ENCODE measurements around the gene RPLP1.

Gene RPLP1

GRCh38 chr15:69434679-69435078 lies 17.9 kb upstream of the RPLP1 start:
- no peaks in the 10 kb centered on the region for H3K27me3 ChIP-seq (ENCODE audit: insufficient read depth, poor library complexity, severe bottlenecking)
- no peak for TF ChIP-seq SPI1 (IDR thresholded peaks at IDR 0.05; ENCODE audit: borderline replicate concordance, low read depth)
- TF ChIP-seq GABPA (IDR thresholded peaks at IDR 0.05; ENCODE audit: low read depth): no peak
- TF ChIP-seq REST (IDR thresholded peaks at IDR 0.05; ENCODE audit: insufficient replicate concordance, low read depth): no peak
- no peak for TF ChIP-seq POLR2AphosphoS5 (IDR thresholded peaks at IDR 0.05; ENCODE audit: low read depth)
- no peak for TF ChIP-seq CTCF (IDR thresholded peaks at IDR 0.05; ENCODE audit: insufficient read depth, low read length)
- peak overlapping the region; percentile 78; the same call in 1 of the 2 replicates for H3K27ac ChIP-seq (replicated peaks)
- DNase-seq (ENCODE audit: low read depth in 1 of 2, low spot score in 1 of 2): no peak
- H3K4me3 ChIP-seq (replicated peaks; ENCODE audit: insufficient read depth, low read length): no peak overlapping the region

GRCh38 chr15:69435985-69436384 lies 16.6 kb upstream of the RPLP1 start:
- Histone ChIP-seq H3K27me3 (ENCODE audit: insufficient read depth, poor library complexity, severe bottlenecking) (no peaks in the 10 kb centered on the region), H3K27ac (replicated peaks) (peak overlapping the region; percentile 78), H3K4me3 (replicated peaks; ENCODE audit: insufficient read depth, low read length) (no peak overlapping the region)
- peak; percentile 97 for TF ChIP-seq SPI1 (IDR thresholded peaks at IDR 0.05; ENCODE audit: borderline replicate concordance, low read depth)
- no peak for TF ChIP-seq REST (IDR thresholded peaks at IDR 0.05; ENCODE audit: insufficient replicate concordance, low read depth)
- TF ChIP-seq POLR2AphosphoS5 (IDR thresholded peaks at IDR 0.05; ENCODE audit: low read depth): 0 out of 2 replicates have a peak, but pooled peaks have one; percentile 18
- peak in 1 of 2 experiments; percentile 80 for DNase-seq (ENCODE audit: low read depth in 1 of 2, low spot score in 1 of 2)

- peak overlapping the region; percentile 78 for H3K27ac ChIP-seq (replicated peaks)
- H3K27me3 ChIP-seq (ENCODE audit: insufficient read depth, poor library complexity, severe bottlenecking): no peaks in the 10 kb centered on the region
- no peak overlapping the region for H3K4me3 ChIP-seq (replicated peaks; ENCODE audit: insufficient read depth, low read length)
- TF ChIP-seq SPI1 (IDR thresholded peaks at IDR 0.05; ENCODE audit: borderline replicate concordance, low read depth) (no peak), GABPA (IDR thresholded peaks at IDR 0.05; ENCODE audit: low read depth) (no peak), REST (IDR thresholded peaks at IDR 0.05; ENCODE audit: insufficient replicate concordance, low read depth) (no peak), POLR2AphosphoS5 (IDR thresholded peaks at IDR 0.05; ENCODE audit: low read depth) (no peak), CTCF (IDR thresholded peaks at IDR 0.05; ENCODE audit: insufficient read depth, low read length) (no peak)
- no peak for DNase-seq (ENCODE audit: low read depth in 1 of 2, low spot score in 1 of 2)
These were observed 15.7 kb upstream of the RPLP1 start for GRCh38 chr15:69436951-69437350.
